Measurements from ENCODE around the gene PSMC3IP.
"Not testable (repeated sequence)": the region's sequence is repeated elsewhere in the genome, so short reads cannot be mapped to it uniquely, and the experiment has no call there.

PSMC3IP gene

DNA sequence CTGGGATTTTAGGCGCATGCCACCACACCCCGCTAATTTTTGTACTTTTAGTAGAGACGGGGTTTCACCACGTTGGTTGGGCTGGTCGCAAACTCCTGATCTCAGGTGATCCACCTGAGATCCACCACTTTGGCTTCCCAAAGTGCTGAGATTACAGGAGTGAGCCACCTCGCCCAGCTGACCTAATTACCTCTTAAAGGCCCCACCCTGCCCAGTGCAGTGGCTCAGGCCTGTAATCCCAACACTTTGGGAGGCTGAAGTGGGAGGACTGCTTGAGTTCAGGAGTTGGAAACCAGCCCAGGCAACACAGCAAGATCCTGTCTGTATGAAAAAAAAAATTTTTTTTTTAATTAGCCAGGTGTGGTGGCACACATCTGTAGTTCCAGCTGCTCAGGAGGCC is 18.5 kb downstream of the PSMC3IP start:
- DNase-seq = no peak

DNA sequence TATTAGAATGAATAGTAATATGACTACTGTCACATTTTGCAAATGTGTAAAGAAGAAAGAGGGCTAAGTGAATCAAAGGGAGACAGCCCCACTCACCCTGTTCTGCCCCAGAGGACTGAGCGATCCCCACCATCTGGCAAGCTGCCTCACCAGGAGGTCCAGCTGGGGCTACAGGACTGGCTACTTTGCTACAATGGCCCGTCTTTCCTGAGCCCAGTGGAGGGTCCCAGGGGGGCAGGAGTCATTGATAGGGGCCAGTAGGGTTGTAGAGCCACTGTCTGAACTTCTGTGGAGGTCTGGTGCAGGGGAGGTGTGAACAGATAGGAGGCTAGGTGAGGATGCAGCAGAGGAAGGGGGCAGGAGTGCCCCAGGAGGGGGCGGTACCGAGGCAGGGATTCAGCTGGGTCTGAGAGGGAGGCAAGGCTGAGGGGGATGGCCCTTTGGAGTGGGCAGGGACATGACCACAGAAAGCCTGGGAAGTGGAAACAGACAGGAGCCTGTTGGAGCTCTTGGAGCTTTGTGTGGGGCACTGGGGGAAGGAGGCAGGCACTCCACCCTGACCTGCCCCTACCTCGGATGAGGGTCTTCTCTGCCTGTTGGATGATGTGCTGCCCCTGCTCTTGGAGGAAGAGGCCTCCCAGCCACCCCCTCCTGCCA is 21.4 kb downstream of the PSMC3IP start:
- DNase-seq = not testable (repeated sequence)

DNA sequence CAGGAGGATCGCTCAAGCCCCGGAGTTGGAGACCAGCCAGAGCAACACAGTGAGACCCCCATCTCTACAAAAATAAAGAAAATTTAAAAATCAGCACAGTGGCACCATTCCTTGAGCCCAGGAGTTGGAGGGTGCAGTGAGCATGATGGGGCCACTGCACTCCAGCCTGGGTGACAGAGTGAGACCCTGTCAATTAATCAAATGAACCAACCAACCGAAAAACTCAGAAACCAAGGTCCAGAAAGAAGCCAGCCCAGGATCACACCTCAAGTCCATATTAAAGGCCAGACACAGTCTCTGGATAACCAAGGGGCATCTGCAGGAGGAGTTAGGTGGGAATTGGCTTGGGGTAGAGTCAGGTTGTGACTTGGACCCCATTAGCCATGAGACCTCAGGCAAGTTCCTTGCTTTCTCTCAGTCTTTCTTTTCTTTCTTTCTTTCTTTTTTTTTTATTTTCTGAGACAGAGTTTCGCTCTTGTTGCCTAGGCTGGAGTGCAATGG is 22.4 kb downstream of the PSMC3IP start:
- no peak for DNase-seq

DNA sequence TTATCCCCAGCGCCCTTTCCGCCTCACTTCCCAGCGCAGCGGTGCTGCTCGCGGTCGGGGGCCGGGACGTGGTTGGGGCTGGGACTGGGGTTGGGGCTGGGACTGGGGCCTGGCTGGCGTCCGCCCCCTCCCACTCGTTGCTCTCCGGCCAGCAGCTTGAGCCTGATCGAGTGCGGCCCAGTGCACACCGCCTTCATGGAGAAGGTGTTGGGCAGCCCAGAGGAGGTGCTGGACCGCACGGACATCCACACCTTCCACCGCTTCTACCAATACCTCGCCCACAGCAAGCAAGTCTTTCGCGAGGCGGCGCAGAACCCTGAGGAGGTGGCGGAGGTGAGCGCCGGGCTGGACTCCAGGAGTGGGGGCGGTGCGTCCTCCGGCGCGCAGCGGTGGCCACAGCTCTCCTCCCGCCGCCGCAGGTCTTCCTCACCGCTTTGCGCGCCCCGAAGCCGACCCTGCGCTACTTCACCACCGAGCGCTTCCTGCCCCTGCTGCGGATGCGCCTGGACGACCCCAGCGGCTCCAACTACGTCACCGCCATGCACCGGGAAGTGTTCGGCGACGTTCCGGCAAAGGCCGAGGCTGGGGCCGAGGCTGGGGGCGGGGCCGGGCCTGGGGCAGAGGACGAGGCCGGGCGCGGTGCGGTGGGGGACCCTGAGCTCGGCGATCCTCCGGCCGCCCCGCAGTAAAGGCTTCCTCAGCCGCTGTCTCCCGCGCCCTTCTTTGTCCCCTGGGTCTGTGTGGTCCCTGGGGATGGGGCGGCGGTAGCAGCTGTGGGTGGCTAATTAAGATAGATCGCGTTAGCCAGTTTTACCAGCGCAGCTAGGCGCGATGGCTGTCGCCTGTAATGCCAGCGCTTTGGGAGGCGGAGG is 23.0 kb downstream of the PSMC3IP start:
- DNase-seq = peak; percentile 90

- peak; percentile 42 for DNase-seq
Measured at GRCh38 chr17:42553866-42554249, 23.7 kb downstream of the PSMC3IP start.

DNA sequence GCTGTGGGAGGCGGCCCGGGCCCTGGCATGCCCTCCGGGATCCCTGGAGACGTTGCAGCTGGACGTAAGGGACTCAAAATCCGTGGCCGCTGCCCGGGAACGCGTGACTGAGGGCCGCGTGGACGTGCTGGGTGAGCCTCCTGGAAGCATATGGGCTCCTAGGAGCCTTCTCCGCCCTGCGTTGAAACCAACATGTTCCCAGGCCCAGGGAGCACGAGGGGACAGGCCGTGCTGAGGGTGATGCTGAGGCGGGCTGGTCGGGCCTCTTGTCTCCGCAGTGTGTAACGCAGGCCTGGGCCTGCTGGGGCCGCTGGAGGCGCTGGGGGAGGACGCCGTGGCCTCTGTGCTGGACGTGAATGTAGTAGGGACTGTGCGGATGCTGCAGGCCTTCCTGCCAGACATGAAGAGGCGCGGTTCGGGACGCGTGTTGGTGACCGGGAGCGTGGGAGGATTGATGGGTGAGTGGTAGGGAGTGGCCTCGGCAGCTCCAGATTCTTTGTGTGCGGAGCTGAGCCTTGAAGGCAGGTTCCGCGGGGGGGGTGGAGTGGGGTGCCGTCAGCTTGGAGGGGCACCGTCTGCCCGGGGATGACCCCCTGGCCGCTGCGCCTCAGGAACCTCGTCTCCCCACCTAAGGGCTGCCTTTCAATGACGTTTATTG is 24.2 kb downstream of the PSMC3IP start:
- no peak for DNase-seq

DNA sequence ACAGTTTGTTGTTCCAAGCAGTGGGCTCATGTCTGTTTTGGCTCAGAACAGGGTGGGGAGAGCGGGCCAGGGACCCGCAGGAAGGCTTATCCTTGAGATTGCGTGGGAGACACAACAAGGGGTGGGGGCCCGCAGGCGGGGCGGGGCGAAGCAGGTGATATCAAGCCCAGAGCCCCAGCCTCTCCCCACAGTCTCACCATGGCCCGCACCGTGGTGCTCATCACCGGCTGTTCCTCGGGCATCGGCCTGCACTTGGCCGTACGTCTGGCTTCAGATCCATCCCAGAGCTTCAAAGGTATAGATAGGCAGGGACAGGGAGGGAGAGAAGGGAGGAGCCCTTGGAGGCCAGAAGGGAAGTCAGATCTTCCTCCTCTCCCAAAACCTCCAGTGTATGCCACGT is 24.8 kb downstream of the PSMC3IP start, which contains the start of gene HSD17B1:
Gene HSD17B1 (plus strand): TSS at position 188 of the 400 bp plus-strand sequence. CDS start 11 bp downstream, at position 199.
- DNase-seq = not testable (repeated sequence)

DNA sequence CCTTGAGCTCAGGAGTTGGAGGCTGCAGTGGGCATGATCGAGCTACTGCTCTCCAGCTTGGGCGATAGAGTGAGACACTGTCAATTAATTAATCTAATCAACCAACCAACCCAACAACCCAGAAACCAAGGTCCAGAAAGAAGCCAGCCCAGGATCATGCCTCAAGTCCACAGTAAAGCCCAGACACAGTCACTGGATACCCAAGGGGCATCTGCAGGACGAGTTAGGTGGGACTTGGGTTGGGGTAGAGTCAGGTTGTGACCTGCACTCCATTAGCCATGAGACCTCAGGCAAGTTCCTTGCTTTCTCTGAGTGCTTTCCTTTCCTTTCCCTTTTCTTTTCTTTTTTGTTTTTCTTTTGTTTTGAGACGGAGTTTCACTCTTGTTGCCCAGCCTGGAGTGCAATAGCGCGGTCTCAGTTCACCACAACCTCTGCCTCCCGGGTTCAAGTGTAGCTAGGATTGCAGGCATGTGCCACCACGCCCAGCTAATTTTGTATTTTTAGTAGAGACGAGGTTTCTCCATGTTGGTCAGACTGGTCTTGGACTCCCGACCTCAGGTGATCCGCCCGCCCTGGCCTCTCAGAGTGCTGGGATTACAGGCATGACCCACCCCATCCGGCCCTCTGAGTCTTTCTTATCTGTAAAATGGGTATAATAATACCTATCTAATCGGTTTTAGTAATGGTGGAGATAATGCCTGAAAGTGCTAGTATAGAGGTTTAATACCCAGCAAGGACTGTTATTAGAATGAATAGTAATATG is 28.4 kb downstream of the PSMC3IP start:
- DNase-seq = no peak

DNA sequence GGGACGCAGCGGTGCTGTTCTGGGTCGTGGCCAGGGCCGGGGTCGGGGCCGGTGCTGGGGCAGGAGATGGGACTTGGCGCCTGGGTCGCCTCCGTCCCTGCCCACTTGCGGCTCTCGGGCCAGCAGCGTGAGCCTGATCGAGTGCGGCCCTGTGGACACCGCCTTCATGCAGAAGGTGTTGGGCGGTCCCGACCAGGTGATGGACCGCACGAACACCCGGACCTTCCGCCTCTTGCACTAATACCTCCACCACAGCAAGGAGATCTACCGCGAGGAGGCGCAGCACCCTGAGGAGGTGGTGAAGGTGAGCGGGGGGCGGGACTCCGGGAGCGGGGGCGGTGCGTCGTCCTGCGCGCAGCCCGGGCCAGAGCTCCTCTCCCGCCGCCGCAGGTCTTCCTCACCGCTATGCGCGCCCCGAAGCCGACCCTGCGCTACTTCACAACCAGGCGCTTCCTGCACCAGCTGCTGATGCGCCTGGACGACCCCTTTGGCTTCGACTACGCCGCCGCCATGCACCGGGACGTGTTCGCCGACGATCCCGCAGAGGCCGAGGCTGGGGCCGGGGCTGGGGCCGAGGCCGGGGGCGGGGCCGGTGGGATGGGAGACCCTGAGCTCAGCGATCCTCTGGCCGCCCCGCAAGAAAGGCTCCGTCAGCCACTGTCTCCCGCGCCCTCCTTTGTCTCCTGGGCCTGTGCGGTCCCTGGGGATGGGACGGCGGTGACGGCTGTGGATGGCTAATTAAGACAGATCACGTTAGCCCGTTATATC is 29.3 kb downstream of the PSMC3IP start:
- peak; percentile 82 for DNase-seq

DNA sequence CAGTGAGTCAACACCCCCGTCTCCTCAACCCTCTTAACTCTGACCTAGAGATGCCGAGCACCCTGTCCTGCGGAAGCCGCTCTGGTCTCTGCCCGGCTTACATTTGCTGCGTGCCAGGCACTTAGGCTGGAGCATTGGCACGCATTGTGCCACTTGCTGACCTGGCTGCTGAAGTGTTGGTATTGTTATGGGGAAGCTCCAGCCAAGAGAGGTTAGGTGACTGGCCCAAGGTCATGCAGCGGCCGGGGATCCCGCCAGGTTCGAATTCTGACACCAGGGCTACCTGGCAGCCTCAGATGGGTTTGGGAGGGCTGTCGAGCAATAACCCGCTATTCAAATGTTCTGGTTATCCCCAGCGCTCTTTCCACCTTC is 29.8 kb downstream of the PSMC3IP start:
- DNase-seq = no peak

DNA sequence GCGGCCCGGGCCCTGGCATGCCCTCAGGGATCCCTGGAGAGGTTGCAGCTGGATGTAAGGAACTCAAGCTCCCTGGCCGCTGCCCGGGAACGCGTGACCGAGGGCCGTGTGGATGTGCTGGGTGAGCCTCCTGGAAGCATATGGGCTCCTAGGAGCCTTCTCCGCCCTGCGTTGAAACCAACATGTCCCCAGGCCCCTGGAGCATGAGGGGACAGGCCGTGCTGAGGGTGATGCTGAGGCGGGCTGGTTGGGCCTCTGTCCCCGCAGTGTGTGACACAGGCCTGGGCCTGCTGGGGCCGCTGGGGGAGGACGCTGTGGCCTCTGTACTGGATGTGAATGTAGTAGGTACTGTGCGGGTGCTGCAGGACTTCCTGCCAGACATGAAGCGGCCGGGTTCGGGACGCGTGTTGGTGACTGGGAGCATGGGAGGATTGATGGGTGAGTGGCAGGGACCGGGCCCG is 30.5 kb downstream of the PSMC3IP start:
- no peak for DNase-seq

GRCh38 chr17:42545755-42546505 is 31.6 kb downstream of the PSMC3IP start:
- not testable (repeated sequence) for DNase-seq

DNA sequence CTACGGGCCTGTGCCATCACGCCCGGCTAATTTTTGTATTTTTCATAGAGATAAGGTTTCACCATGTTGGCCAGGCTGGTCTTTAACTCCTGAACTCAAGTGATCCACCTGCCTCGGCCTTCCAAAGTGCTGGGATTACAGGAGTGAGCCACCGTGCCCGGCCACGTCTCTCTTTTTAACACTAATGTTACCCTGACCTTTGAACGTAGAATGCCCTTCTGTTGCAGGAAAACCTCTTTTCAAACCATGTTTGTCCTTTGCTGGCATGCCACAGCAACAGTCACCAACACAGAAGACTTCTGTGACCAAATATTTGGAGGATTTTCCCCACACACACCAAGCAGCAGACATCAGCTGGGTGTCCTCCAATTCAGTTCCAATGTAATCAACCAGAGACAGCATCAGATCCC is 32.6 kb downstream of the PSMC3IP start:
- no peak for DNase-seq

GRCh38 chr17:42543190-42544079 is 34.1 kb downstream of the PSMC3IP start:
- DNase-seq = no peak

DNA sequence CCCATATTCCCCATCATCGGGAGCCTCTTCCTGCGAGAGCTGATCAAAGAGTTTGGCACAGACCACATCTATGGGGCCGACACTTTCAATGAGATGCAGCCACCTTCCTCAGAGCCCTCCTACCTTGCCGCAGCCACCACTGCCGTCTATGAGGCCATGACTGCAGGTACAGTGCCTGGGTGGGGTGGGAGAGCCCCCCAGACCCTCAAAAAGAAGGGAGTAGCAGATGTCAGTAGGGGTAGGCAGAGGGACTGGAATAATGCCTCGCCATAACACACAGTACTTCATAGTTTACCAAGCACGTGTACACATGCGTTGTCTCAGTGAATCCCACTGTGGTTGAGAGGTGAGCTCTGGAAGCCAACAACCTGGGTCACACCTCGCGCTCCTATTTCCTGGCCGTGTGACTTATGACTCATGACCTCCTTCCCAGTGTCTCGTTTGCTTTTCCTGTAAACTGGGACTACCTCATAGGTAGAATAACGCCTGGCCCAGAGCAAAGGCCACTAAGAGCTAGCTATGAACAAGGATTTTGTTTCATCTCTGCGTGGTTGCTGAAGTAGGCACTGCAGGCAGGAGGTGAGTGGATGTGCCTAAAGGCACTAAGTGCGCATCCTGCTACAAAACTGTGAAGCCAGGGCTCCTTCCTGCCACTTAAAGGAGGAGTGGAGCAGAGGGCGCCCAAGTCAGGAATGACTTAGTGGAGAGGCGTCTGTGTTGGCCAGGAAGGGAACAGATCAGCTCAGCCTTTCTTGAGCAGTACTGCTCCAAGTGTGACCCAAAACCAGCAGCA is 36.3 kb downstream of the PSMC3IP start:
- DNase-seq = peak; percentile 57

- not testable (repeated sequence) for DNase-seq
Measured at GRCh38 chr17:42540558-42540957, 37.0 kb downstream of the PSMC3IP start.

DNA sequence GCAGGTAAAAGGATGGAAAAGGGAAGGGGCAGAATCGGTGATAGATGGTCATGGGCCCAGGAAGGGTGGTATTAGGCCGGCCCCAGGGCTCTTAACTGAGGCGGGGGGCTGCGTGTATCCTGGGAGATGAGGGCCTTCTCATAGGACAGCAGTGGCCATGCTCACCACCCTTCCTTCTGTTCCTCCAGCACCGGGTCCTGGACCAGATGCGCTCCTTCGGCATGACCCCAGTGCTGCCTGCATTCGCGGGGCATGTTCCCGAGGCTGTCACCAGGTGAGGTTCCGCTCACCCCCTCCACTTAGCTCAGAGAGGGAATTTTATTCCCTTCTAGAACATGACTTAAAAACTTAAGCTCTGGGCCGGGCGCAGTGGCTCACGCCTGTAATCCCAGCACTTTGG is 39.0 kb downstream of the PSMC3IP start:
- no peak for DNase-seq

- DNase-seq = no peak
Measured at GRCh38 chr17:42537826-42538451, 39.6 kb downstream of the PSMC3IP start.
